Activated CD8-positive, alpha-beta memory T cell treated with anti-CD3 and anti-CD28 coated beads, Interleukin-2, amount 10 ng/mL, durations not matched to agents 7 days and 5 days (primary cell): ENCODE measurements around the gene RNASE8. TPM values are rescaled to one million over a fixed set of nuclear protein-coding genes. Genes with fewer than 3 reads are reported as not detected.
A peak's percentile ranks its signal among the peaks of the same experiment; 100 is the strongest.

Experiments used
- ATAC-seq: fragments of 150-1000 bp; cut with Tn5 transposase; one replicate; pipeline ENCODE4 v1.10.0; 2021; ENCODE audit warnings: moderate library complexity
- CTCF ChIA-PET: fragments of 350-600 bp; sonication (Branson Sonifier 250); formaldehyde crosslinking; loops from one replicate; lab custom pipeline; 2021; ENCODE audit warnings: antibody characterized with exemption; lab: Charles Lee
- DNase-seq: peaks from one replicate; pipeline ENCODE4 v3.0.0-alpha.2; 2020
- H3K27ac Mint-ChIP-seq: one replicate; pipeline ENCODE4 v1.8.0; 2021; ENCODE audit warnings: mild to moderate bottlenecking, mixed read lengths
- H3K27me3 Mint-ChIP-seq: one replicate; pipeline ENCODE4 v1.8.0; 2021; ENCODE audit warnings: mixed read lengths
- H3K36me3 Mint-ChIP-seq: one replicate; pipeline ENCODE4 v1.8.0; 2021; ENCODE audit warnings: mild to moderate bottlenecking, mixed read lengths
- H3K4me1 Mint-ChIP-seq: one replicate; pipeline ENCODE4 v1.8.0; 2021; ENCODE audit warnings: mixed read lengths
- H3K4me3 Mint-ChIP-seq: one replicate; pipeline ENCODE4 v1.8.0; 2021; ENCODE audit warnings: mild to moderate bottlenecking, moderate library complexity, mixed read lengths
- H3K9me3 Mint-ChIP-seq: one replicate; pipeline ENCODE4 v1.8.0; 2022; ENCODE audit warnings: low read depth, mixed read lengths
- microRNA-seq: library from miRNA; unstranded; fragments of <30 nt; microRNA quantifications from one replicate; pipeline ENCODE4 v1.2.0, GENCODE V29; 2022
- total RNA-seq, 2 experiments: library from RNA; stranded (reverse); gene quantifications; one replicate each; pipeline ENCODE4 v1.2.3, GENCODE V29; 2021

Gene RNASE8
- total RNA-seq, 2 experiments from 2014 or later, result not detected

DNA sequence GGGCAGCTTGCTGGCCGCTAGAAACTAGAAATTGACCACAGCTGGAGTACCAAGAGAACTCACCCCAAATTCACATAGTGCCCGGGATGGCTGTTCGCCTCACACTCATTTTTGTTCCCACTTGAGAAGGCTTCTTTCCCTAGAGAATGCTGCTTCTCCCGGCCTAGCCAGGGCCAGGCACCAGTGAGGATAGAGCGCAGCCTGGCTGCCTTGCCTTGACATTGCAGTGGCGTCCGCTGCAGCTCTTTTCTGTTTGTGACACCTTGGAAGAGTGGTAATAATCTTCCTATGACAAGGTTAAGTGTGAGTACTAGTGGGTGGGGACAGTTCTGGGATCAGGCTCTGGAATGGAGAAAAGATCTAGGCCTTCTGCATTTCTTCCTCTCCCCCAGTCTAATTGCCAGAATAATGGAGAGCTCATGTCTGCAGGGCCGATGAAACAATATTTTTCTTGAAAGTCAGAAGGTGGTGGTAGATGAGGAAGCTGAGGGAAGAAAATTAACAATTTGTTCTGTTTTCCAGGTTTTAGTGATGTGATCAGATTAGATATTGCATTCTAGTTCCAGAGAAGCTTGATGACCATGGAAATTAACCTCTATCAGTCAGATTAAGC lies 46.9 kb downstream of the RNASE8 start:
- H3K4me1 Mint-ChIP-seq, result peaks cover 45% of the 10 kb centered on the region
- H3K27ac Mint-ChIP-seq, result peak overlapping the region; percentile 98
- CTCF ChIA-PET, result interaction anchor here (0.6 to 12.5 kb wide), 40 partner anchors 8 to 643 kb away, joined by 3 to 339 read pairs (median 4); partner anchors contain the start of genes ARHGEF40, CHD8, PIP4P1 and RNASE8
- H3K4me3 Mint-ChIP-seq, result peak overlapping the region; percentile 97
- peak; percentile 50 for ATAC-seq
- no peaks in the 10 kb centered on the region for H3K9me3 Mint-ChIP-seq
- H3K36me3 Mint-ChIP-seq, result peaks cover 2% of the 10 kb centered on the region
- DNase-seq, result peak; percentile 82
- peaks cover 4% of the 10 kb centered on the region for H3K27me3 Mint-ChIP-seq

DNA sequence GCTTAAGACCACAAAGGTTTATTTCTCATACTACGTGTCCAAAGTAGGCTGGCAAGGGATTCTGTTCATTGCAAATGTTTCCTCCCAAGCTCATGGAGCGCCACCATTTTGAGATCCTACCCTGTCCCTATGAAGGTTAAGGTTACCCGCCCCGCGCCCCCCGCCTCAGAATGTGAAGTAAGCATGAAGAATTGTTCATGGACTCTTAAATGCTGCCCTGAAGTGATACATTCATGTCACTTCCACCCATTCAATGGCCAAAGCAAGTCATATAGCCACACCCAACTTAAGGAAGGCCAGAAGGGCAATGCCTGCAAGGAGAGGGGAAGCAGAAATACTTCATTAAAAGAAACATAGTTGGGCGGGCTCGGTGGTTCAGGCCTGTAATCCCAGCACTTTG lies 47.5 kb downstream of the RNASE8 start:
- CTCF ChIA-PET, result interaction anchor here (0.6 to 12.5 kb wide), 30 partner anchors 11 to 481 kb away, joined by 3 to 339 read pairs (median 6); partner anchors contain the start of genes ARHGEF40, CHD8 and RNASE8
- DNase-seq, result no peak
- peak overlapping the region; percentile 97 for H3K4me3 Mint-ChIP-seq
- H3K27ac Mint-ChIP-seq, result no peak overlapping the region
- peaks cover 47% of the 10 kb centered on the region for H3K4me1 Mint-ChIP-seq
- peaks cover 2% of the 10 kb centered on the region for H3K36me3 Mint-ChIP-seq
- no peaks in the 10 kb centered on the region for H3K27me3 Mint-ChIP-seq
- no peaks in the 10 kb centered on the region for H3K9me3 Mint-ChIP-seq
- no peak for ATAC-seq

DNA sequence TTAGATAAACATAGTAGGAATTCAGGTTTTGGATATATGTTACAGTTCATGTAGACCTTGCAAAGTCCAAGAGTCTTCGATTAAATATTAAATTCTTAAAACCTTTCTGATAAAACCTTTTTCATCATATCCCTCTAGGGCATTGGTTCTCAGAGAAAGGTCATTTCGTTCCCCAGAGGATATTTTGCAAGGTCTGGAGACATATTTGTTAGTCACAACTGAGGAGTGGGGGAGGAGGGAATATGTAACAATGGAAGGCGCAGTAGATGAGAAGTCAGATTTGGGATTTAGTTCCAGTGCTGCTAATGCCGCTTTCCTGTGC lies 48.5 kb downstream of the RNASE8 start:
- Mint-ChIP-seq H3K4me3 (no peak overlapping the region), H3K4me1 (peaks cover 56% of the 10 kb centered on the region), H3K9me3 (no peaks in the 10 kb centered on the region), H3K27ac (no peak overlapping the region), H3K36me3 (peaks cover 2% of the 10 kb centered on the region), H3K27me3 (no peaks in the 10 kb centered on the region)
- ATAC-seq, result no peak
- no peak for DNase-seq
- CTCF ChIA-PET, result interaction anchor here (1.6 to 12.5 kb wide), 6 partner anchors 10 to 135 kb away, joined by 4 to 339 read pairs (median 60); no protein-coding TSS in a partner anchor

DNA sequence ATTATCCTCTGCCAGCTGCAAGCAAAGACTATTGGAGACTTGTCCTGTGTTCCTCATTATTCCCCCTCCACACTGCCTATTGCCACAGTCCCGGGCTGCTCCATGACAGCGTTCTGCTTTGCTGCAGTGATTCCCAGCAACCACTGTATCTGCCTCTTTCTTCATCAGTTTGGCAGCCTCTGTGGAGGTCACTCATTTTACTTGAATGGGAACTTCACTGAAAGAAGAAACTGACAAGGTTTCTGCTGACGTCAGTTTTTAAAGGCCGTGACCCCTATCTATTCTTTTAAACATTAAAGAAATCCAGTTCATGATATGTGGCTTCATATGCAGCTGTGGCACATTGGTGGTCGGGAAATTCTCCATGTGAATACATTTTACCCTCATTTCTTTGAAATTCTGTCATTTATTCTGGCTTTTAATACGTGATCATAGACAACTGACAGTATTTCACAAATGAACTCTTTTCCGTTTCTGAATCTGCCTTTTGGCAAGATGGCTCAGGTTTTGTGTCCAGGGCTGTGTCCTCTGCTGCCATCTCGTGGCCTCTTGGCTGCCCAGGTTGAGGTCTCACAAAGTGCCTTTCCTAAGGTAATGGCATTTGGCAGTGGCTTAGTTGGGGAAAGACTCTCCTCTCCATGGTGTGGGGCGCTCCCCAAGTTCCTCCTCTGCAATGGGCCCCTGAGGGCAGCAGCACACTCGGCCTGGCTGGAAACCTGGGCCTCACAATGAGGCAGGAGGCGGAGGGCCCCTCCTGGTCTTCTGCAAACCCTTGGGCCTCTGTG lies 49.1 kb downstream of the RNASE8 start:
- ATAC-seq (no peak), DNase-seq (peak; percentile 85)
- Mint-ChIP-seq H3K9me3 (no peaks in the 10 kb centered on the region), H3K27ac (no peak overlapping the region), H3K4me3 (no peak overlapping the region), H3K27me3 (no peaks in the 10 kb centered on the region), H3K36me3 (peaks cover 2% of the 10 kb centered on the region), H3K4me1 (peaks cover 52% of the 10 kb centered on the region)
- CTCF ChIA-PET, result interaction anchor here (6.7 to 12.5 kb wide), 3 partner anchors 16 to 93 kb away, joined by 109 to 339 read pairs (median 147); no protein-coding TSS in a partner anchor

DNA sequence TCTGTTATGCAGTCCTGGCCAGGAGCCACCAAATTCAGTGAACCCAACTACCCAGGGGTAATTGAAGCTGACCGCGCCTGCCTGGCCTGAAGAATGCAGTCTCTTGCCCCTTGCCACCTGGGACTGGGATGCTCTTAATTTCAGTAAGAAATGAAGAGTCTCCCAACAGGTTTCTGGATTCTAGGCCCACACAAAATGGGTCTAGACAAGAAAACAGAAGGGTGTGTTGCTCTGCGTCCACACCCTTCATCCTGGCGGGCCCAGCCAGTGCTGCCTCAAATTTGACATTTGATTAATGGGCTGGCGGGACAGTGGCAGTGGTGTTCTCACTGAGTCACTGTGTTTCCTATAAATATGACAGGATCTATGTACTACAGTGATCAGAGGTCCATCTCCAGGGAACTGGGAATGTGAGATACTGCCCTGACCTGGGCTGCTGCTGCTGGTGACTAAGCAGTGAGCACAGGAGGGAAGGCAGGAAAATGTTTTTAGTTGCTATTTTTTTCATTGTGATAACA lies 49.7 kb downstream of the RNASE8 start:
- H3K9me3 Mint-ChIP-seq, result no peaks in the 10 kb centered on the region

More for the DNA sequence above, 49.7 kb downstream of the RNASE8 start:
- no peak overlapping the region for H3K4me3 Mint-ChIP-seq
- no peak for ATAC-seq
- peaks cover 46% of the 10 kb centered on the region for H3K4me1 Mint-ChIP-seq
- no peak overlapping the region for H3K27ac Mint-ChIP-seq
- CTCF ChIA-PET, result interaction anchor here (6.7 to 12.5 kb wide), 3 partner anchors 16 to 93 kb away, joined by 109 to 339 read pairs (median 147); no protein-coding TSS in a partner anchor
- no peaks in the 10 kb centered on the region for H3K27me3 Mint-ChIP-seq
- DNase-seq, result no peak
- peaks cover 2% of the 10 kb centered on the region for H3K36me3 Mint-ChIP-seq

Small RNA genes within 50 kb of the gene (microRNA-seq; reads per million reads assigned to microRNA genes)
- not detected for gene MIR6717

Other genes starting within 250 kb of the RNASE8 start
- not detected for gene RNASE3, start 166.4 kb upstream of the RNASE8 start, total RNA-seq
- gene RNASE2, start 102.3 kb upstream of the RNASE8 start, total RNA-seq, result not detected
- gene METTL17, start 67.8 kb upstream of the RNASE8 start, total RNA-seq, result 100 to 1,000 TPM; 102 to 111 TPM
- under 1 TPM; 0.16 to 0.44 TPM for gene SLC39A2, start 58.5 kb upstream of the RNASE8 start, total RNA-seq
- 1 to 10 TPM; 2.1 to 6.9 TPM for gene NDRG2, start 32.8 kb upstream of the RNASE8 start, total RNA-seq
- not detected for gene TPPP2, start 27.6 kb upstream of the RNASE8 start, total RNA-seq
- not detected for gene RNASE13, start 23.0 kb upstream of the RNASE8 start, total RNA-seq
- not detected for gene RNASE7, start 15.5 kb upstream of the RNASE8 start, total RNA-seq
- under 1 TPM in 1 of 2 experiments, not detected in 1; 0.09 TPM for gene ARHGEF40, start 12.5 kb downstream of the RNASE8 start, total RNA-seq
- 1 to 10 TPM; 5.8 to 5.9 TPM for gene ZNF219, start 40.8 kb downstream of the RNASE8 start, total RNA-seq
- gene TMEM253, start 43.2 kb downstream of the RNASE8 start, total RNA-seq, result not detected
- not detected for gene OR5AU1, start 98.2 kb downstream of the RNASE8 start, total RNA-seq
- 100 to 1,000 TPM; 718 to 921 TPM for gene HNRNPC, start 211.6 kb downstream of the RNASE8 start, total RNA-seq
- not detected for gene RPGRIP1, start 222.3 kb downstream of the RNASE8 start, total RNA-seq